NCI-H1092 (cell line): Measurements from ENCODE around the gene ZNF746.

Experiments
- DNase-seq: peaks from one replicate; lab custom pipeline; 2025; lab: John Stamatoyannopoulos, UW

Gene ZNF746

GRCh38 chr7:149427893-149428292, 69.7 kb downstream of the ZNF746 start:
- no peak for DNase-seq

- no peak for DNase-seq
Observed at GRCh38 chr7:149427096-149427680, 70.4 kb downstream of the ZNF746 start.

GRCh38 chr7:149423449-149424110, 74.0 kb downstream of the ZNF746 start:
- peak; percentile 27 for DNase-seq

- DNase-seq = no peak
Observed at GRCh38 chr7:149422914-149423301, 74.7 kb downstream of the ZNF746 start.
